HG02970 (cell line): ENCODE results near the gene WDFY4.
"Not testable (repeated sequence)": the region's sequence is repeated elsewhere in the genome, so short reads cannot be mapped to it uniquely, and the experiment has no call there.

Experiments used
- ATAC-seq: cut with Tn5 transposase; IDR thresholded peaks from one replicate; pipeline ENCODE4 v1.9.1; 2021; ENCODE audit warnings: mild to moderate bottlenecking, moderate library complexity, moderate number of reproducible peaks; ENCODE audit not compliant: unreplicated experiment, low FRiP score

WDFY4 gene, protein sequence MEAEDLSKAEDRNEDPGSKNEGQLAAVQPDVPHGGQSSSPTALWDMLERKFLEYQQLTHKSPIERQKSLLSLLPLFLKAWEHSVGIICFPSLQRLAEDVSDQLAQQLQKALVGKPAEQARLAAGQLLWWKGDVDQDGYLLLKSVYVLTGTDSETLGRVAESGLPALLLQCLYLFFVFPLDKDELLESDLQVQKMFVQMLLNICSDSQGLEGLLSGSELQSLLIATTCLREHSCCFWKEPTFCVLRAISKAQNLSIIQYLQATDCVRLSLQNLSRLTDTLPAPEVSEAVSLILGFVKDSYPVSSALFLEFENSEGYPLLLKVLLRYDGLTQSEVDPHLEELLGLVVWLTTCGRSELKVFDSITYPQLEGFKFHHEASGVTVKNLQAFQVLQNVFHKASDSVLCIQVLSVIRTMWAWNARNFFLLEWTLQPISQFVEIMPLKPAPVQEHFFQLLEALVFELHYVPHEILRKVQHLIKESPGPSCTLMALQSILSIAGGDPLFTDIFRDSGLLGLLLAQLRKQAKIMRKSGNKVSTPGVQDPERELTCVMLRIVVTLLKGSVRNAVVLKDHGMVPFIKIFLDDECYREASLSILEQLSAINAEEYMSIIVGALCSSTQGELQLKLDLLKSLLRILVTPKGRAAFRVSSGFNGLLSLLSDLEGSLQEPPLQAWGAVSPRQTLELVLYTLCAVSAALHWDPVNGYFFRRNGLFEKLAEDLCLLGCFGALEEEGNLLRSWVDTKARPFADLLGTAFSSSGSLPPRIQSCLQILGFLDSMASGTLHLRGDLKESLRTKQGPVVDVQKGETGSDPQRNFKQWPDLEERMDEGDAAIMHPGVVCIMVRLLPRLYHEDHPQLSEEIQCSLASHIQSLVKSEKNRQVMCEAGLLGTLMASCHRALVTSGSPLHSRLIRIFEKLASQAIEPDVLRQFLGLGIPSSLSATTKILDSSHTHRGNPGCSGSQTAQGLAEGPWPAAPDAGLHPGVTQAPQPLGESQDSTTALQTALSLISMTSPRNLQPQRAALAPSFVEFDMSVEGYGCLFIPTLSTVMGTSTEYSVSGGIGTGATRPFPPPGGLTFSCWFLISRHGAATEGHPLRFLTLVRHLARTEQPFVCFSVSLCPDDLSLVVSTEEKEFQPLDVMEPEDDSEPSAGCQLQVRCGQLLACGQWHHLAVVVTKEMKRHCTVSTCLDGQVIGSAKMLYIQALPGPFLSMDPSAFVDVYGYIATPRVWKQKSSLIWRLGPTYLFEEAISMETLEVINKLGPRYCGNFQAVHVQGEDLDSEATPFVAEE (N-terminal part only)

GRCh38 chr10:48684792-48685623 is at the start of gene WDFY4:
Gene WDFY4, plus strand, starts transcription at chr10:48684873. Its CDS starts 24,860 bp downstream, at chr10:48709733.
- no peak for ATAC-seq

DNA sequence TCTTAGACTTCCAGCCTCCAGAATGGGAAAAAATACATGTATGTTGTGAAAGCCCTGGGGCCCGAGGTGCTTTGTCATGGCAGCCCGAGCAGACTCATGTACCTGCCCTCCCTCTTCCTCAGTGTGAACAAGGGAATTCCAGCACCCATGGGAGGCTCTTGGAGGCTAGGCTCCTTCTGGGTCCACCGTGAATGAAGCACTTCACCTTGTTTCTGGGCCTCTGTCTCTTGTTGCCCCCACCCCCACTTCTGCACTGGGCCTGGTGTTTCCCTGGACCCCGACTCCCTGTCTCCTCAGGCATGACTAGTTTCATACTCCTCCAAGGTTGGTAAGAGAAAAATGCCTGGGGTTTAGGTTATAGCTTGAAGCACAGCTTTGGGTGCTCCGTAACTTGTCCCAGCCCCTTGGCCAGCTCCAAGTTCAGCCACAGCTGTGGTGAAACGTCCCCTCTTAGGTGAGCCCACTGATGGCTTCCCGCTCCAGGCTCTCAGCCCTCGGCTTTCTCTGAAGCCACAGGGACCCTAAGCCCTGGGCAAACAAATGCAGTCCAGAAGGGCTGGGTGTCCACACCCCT is 49.6 kb upstream of the WDFY4 start:
- no peak for ATAC-seq

- ATAC-seq: no peak
Observed at GRCh38 chr10:48636231-48636630, 48.4 kb upstream of the WDFY4 start.

DNA sequence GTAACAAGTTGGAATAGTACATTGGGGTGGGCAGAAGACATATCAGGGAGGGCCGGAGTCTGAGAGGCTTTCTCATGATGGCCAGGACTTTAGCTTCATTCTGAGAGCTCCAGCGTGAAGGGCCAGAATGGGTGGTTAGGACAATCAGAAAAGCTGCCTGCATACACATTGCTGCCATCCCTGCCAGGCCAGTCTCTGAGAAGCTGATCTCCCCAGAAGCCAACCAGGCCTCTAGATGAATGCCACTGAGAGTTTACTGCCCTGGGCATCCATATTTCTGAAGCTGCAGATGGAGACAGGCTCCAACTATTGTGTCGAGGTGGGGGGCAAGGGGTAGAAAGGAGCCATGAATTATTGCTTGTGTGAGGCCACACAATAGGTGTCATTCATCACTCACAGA is 47.8 kb upstream of the WDFY4 start:
- ATAC-seq: no peak

DNA sequence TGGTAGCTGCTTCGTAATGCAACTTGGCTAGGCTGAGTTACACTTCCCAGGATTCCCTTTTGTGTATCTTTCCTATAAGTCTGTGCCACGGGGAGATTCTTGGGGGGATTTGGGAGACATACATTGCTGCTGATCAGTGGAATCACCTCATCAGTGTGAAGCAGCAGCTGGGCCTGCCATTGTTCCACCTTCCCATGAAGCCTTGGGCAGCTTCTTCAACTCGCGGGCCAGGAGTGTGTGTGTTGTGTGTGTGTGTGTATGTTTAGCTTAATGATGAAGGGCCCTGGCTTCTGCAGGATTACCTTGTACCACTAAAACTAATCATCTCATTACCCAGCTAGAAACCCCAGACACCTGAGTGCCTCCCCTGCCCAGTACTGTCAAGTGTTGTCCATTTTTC is 46.5 kb upstream of the WDFY4 start:
- ATAC-seq: no peak

DNA sequence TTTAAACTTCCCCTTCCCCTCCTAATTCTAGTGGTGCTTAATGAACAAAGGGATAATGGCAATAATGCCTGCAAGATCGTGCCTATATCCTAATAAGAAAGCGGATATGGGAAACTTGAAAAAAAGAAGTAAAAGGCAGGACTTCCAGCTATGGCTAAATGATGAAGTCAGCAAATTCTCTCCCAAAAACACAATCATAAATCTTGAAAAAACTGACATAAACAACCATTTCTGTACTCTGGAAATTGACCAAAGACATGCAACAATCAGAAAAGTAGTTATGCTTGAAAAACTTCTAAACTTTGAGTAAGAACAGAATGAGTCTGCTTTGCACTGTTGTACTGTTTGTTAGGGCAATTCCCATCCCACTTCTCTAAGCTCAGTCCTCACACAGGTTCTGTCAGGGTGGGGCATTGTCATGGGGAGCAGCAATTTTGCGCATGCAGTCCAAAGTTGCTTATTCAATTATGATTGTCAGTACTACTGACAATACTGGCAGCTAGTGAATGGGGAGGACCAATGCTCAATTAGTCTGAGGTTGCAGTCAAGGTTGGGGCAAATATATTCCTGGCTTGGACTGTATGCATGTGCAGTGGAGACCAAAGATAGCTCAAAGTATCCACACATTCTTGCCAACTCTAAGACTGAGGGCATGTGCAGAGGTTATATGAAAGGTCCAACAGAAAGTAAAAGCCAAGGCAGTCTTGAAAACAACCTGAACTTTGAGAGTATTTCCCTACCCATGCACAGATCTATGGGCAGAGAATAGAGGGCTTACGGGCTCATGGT is 45.7 kb upstream of the WDFY4 start:
- ATAC-seq: no peak

DNA sequence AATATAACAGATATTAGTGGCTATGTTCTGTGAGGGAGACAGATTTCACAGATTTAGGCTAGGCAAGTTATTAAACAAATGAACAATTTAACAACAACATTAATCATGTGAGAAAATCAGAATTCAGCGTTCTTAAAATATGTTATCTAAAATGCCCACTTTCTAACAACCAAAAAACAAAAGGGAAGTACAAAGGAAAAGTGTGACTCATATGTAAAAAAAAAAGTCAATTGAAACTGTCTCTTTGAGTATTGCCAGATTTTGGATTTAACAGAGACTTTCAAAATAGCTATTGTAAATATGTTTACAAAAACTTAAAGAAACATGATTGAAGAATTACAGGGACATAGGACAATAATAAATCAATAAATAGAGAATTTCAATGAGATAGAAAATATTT is 45.0 kb upstream of the WDFY4 start:
- no peak for ATAC-seq

GRCh38 chr10:48640326-48640725 is 44.3 kb upstream of the WDFY4 start:
- ATAC-seq: no peak

GRCh38 chr10:48641099-48641690 is 43.5 kb upstream of the WDFY4 start:
- ATAC-seq: not testable (repeated sequence)

DNA sequence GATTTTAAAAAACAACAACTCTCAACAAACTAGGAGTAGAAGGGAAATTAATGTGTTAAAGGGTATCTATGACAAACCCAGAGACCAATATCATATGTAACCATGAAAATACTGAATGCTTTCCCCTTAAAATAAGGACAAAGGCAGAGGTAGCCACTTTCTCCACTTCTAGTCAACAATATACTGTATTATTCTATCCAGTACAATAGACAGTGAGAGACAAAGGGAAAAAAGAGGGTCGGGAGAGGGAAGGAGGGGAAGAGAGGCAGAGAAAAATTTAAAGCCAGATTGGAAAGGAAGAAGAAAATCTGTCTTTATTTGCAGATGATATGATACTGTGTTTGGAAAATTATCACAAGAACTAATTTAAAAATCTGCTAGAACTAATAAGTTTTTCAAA is 39.1 kb upstream of the WDFY4 start:
- ATAC-seq: no peak

- ATAC-seq: not testable (repeated sequence)
Observed at GRCh38 chr10:48647073-48647472, 37.6 kb upstream of the WDFY4 start.

DNA sequence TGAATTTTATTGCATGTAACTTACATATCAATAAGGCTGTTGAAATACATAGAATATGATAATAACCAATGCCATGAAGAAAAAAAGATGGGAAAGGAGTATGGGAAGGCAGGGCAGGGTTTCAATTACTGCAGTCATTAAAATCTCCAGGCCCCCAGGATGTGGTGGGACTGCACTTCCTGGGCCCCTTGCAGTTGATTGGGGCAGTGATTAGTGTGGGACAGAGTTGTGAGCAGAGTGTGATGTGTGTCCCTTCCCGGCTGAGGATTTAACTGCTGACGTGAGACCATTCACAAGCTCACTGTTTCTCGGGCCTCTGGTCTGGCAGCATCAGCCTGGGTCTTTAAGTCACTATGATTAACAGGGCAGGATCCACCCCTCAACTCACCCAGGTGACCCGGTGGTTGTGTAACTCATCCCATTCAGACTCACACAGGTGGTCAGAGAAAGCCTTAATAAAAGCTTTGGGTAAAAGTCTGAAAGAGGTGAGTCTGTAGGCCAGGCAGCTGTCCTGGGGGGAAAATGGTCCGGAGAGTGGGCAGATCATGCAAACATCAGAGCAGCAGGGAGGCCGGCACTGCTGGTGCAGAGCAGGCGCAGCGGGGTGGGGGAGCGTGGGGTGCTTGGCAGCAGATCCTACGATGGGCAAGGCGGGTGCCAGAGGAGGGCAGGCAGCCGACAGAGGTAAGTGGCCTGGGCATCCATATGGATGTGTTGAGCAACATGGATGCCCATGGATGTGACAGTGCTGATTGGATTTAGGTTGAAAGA is 36.3 kb upstream of the WDFY4 start:
- no peak for ATAC-seq

DNA sequence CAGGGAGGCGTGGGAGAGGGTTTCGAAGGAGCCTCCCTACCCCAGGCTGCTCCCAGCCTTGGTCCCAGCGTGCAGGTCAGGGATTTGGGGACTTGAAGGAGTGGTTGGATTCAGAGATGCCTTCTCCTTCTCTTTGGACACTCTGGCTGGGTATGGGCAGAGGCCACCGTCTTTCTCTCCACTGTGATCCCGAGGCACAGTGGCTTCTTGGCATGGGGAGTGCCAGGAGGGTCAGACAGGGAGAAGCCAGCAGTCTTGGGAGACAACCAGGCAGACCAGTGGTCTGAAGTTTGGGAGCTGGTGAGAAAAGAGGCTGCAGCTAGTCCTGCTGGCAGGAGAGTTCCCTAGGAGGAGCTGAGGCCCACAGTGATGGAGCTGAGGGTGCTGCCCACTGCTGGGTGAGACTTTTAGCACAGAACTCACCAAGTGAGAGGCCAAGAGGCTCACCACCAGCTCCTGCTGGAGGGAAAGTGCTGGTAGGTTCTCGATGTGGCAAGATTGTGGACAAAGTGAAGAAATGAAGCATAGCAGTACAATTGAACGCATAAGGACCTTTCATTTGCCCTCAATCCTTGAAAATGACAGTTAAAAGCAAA is 35.2 kb upstream of the WDFY4 start:
- ATAC-seq: no peak

- ATAC-seq: no peak
Observed at GRCh38 chr10:48651293-48651692, 33.4 kb upstream of the WDFY4 start.

DNA sequence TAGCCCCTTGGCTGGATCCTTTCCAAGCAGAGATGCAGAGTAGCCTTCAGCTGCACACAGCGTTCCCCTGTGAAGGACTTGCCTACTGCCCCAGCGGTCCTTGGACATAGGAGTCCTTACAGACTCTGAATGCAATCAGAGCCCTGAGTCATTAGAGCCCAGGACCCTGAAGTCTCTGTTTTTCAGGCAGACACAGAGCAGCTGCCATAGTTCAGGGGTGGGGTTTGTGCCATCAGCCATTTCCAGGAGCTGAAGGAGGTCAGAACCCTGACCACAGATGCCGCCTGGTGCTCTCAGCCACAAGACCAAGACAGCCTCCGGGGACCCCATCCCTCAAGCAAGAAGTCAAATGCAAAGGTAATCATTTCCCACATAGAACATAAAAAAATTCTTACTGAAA is 32.8 kb upstream of the WDFY4 start:
- no peak for ATAC-seq

- no peak for ATAC-seq
Observed at GRCh38 chr10:48652344-48652743, 32.3 kb upstream of the WDFY4 start.

DNA sequence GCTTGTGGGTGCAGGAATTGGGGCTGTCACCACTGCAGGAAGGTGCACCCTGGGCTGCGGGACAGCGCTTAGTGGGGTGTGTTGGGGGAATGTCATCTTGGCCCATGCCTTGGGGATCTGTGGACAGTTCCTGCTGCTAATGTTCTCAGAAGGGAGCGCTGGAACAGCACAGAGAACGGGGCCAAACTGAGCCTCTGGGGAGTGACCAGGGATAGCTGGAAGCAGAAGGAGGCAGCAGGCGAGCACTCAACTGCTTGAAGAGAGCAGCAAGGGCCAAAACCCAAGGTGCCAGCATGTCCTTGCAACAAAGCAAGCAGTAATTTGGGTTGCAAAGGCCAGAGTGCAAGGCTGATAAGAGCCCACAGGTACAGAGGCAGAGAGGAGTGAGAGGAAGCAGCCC is 31.3 kb upstream of the WDFY4 start:
- no peak for ATAC-seq
